ENCODE measurements around the gene JAZF1. TPM values are rescaled to one million over a fixed set of nuclear protein-coding genes. Genes with fewer than 3 reads are reported as not detected.

Gene JAZF1
- total RNA-seq, 1 experiment from 2014 or later: 1.5 TPM

DNA sequence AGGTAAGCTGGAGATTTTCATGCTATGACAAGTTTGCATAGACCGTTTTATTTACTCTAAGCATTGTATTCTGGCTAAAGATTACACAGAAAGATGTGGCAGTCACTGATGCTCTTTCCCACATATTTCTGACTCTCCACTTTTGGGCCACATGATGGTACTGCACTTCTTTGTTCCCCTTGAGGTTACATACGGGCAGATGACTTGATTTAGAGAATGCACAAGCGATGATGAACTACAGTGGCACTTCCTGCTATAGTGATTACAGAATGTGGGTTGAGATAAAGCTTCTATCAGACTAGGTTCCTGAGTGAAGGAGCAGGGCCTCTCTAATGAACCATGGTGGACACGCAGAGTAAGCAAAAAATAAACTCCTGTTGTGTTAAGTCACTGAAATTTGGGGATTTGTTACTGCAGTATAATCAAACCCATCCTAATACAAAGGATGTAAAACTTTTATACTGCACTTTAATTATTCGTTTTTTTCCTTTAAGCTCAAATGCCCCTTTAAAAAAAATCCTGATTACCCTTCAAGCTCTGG lies 262.8 kb downstream of the JAZF1 start:
- intact Hi-C loops (cut with micrococcal nuclease; ENCODE audit: unreplicated experiment): no loop called here
- POLR2A ChIA-PET (ENCODE audit: low non-redundant PET): no interaction called here
- no peak for DNase-seq (ENCODE audit: low spot score)

DNA sequence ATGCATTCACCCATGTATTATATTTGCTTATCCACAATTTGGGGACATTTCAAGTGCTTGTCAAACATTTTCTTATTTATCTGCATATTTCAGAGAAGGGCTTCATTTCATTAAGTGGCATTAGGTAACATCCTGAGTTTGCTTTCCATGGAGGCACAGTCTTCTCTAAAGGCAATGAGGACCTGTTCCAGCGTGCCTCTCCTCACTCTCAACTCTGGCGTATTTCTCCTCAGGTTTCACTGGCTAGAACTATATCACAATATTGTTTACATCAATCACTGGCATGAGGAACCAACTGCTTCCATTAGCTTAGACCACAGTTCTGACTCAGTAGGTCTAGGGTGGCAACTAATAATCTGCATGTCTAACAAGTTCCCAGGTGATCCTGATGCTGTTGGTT lies 263.5 kb downstream of the JAZF1 start:
- POLR2A ChIA-PET (ENCODE audit: low non-redundant PET): no interaction called here
- Histone ChIP-seq H3K4me3 (ENCODE audit: low read depth, low read length, poor library complexity, severe bottlenecking) (no peak overlapping the region), H3K27me3 (replicated peaks; ENCODE audit: insufficient read depth, low read depth, low read length, poor library complexity) (peaks cover 71% of the 10 kb centered on the region), H3K27ac (ENCODE audit: low read depth, low read length, poor library complexity, severe bottlenecking) (no peak overlapping the region), H3K9me3 (ENCODE audit: low read depth, low read length, poor library complexity, severe bottlenecking) (no peaks in the 10 kb centered on the region), H3K36me3 (ENCODE audit: insufficient read depth, low read length, poor library complexity, severe bottlenecking) (no peaks in the 10 kb centered on the region), H3K4me1 (ENCODE audit: insufficient read depth, low read length, poor library complexity, severe bottlenecking) (peaks cover 3% of the 10 kb centered on the region)
- CTCF ChIA-PET: no interaction called here
- intact Hi-C loops (cut with micrococcal nuclease; ENCODE audit: unreplicated experiment): no loop called here
- TF ChIP-seq, protein P1, sequence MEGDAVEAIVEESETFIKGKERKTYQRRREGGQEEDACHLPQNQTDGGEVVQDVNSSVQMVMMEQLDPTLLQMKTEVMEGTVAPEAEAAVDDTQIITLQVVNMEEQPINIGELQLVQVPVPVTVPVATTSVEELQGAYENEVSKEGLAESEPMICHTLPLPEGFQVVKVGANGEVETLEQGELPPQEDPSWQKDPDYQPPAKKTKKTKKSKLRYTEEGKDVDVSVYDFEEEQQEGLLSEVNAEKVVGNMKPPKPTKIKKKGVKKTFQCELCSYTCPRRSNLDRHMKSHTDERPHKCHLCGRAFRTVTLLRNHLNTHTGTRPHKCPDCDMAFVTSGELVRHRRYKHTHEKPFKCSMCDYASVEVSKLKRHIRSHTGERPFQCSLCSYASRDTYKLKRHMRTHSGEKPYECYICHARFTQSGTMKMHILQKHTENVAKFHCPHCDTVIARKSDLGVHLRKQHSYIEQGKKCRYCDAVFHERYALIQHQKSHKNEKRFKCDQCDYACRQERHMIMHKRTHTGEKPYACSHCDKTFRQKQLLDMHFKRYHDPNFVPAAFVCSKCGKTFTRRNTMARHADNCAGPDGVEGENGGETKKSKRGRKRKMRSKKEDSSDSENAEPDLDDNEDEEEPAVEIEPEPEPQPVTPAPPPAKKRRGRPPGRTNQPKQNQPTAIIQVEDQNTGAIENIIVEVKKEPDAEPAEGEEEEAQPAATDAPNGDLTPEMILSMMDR (conservative IDR thresholded peaks at IDR 0.05; ENCODE audit: low read depth, low read length): no peak
- no TSS peak for BruUV-seq (replicated peaks)
- no peak for DNase-seq (ENCODE audit: low spot score)

More for the DNA sequence above, 262.8 kb downstream of the JAZF1 start:
- H3K36me3 ChIP-seq (ENCODE audit: insufficient read depth, low read length, poor library complexity, severe bottlenecking): no peaks in the 10 kb centered on the region
- H3K4me3 ChIP-seq (ENCODE audit: low read depth, low read length, poor library complexity, severe bottlenecking): no peak overlapping the region
- no peak for TF ChIP-seq EZH2 (IDR thresholded peaks at IDR 0.05; ENCODE audit: borderline replicate concordance, low read depth, low read length, poor library complexity, severe bottlenecking)
- TF ChIP-seq, protein P1 (conservative IDR thresholded peaks at IDR 0.05; ENCODE audit: low read depth, low read length): no peak
- CTCF ChIA-PET: no interaction called here
- H3K27ac ChIP-seq (ENCODE audit: low read depth, low read length, poor library complexity, severe bottlenecking): no peak overlapping the region
- BruUV-seq (replicated peaks): no TSS peak
- H3K27me3 ChIP-seq (replicated peaks; ENCODE audit: insufficient read depth, low read depth, low read length, poor library complexity): peaks cover 71% of the 10 kb centered on the region
- H3K4me1 ChIP-seq (ENCODE audit: insufficient read depth, low read length, poor library complexity, severe bottlenecking): peaks cover 3% of the 10 kb centered on the region
- no peaks in the 10 kb centered on the region for H3K9me3 ChIP-seq (ENCODE audit: low read depth, low read length, poor library complexity, severe bottlenecking)

DNA sequence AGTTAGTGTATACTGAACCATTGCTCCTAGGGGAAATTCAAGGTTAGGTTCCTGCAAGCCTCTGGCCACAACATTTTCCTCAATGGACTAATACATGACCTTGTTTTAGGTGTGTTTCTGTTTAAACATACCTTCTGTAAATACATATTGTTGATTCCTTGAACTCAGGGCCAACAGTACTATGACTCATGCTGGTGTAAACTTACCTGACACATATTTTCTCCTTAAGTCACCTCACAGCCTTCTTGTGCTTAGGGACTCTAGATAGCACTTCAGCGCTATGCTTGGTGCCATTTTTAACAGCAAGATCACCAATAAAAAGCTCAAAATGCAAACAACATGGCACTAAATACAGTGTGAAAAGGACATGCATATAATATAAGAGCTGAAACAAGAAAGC lies 264.2 kb downstream of the JAZF1 start:
- no TSS peak for BruUV-seq (replicated peaks)
- H3K36me3 ChIP-seq (ENCODE audit: insufficient read depth, low read length, poor library complexity, severe bottlenecking): no peaks in the 10 kb centered on the region
- H3K4me3 ChIP-seq (ENCODE audit: low read depth, low read length, poor library complexity, severe bottlenecking): no peak overlapping the region
- ChIA-PET POLR2A (ENCODE audit: low non-redundant PET) (no interaction called here), CTCF (no interaction called here)
- H3K9me3 ChIP-seq (ENCODE audit: low read depth, low read length, poor library complexity, severe bottlenecking): no peaks in the 10 kb centered on the region
- DNase-seq (ENCODE audit: low spot score): no peak
- H3K4me1 ChIP-seq (ENCODE audit: insufficient read depth, low read length, poor library complexity, severe bottlenecking): peaks cover 3% of the 10 kb centered on the region
- peaks cover 71% of the 10 kb centered on the region for H3K27me3 ChIP-seq (replicated peaks; ENCODE audit: insufficient read depth, low read depth, low read length, poor library complexity)
- intact Hi-C loops (cut with micrococcal nuclease; ENCODE audit: unreplicated experiment): no loop called here
- no peak overlapping the region for H3K27ac ChIP-seq (ENCODE audit: low read depth, low read length, poor library complexity, severe bottlenecking)
- TF ChIP-seq, protein P1 (conservative IDR thresholded peaks at IDR 0.05; ENCODE audit: low read depth, low read length): no peak
- TF ChIP-seq EZH2 (IDR thresholded peaks at IDR 0.05; ENCODE audit: borderline replicate concordance, low read depth, low read length, poor library complexity, severe bottlenecking): no peak
